GM12891 (cell line): ENCODE measurements around the gene EXT2. TPM values are rescaled to one million over a fixed set of nuclear protein-coding genes. Genes with fewer than 3 reads are reported as not detected.
A peak's percentile ranks its signal among the peaks of the same experiment; 100 is the strongest.

Source experiments
- DNase-seq: peaks from one replicate; pipeline ENCODE4 v3.0.0; 2011; ENCODE audit warnings: low spot score; ENCODE audit not compliant: insufficient read length
- FAIRE-seq: peaks from 2 replicates; lab custom pipeline; 2011; peaks lifted over from hg19 to GRCh38; lab: Jason Lieb, UNC
- PAX5 ChIP-seq: IDR thresholded peaks from 2 replicates; pipeline ENCODE4 v1.6.1; 2011; ENCODE audit warnings: low read length, moderate library complexity, mild to moderate bottlenecking; ENCODE audit not compliant: insufficient read depth, severe bottlenecking
- POLR2A ChIP-seq: IDR thresholded peaks from 2 replicates; pipeline ENCODE4 v1.6.1; 2011; ENCODE audit warnings: low read depth, low read length, control low read depth
- POLR2AphosphoS5 ChIP-seq: IDR thresholded peaks from 2 replicates; pipeline ENCODE4 v1.6.1; 2011; ENCODE audit warnings: low read depth, low read length, control low read depth
- POU2F2 ChIP-seq: IDR thresholded peaks from 2 replicates; pipeline ENCODE4 v1.6.1; 2011; ENCODE audit warnings: low read depth, mild to moderate bottlenecking, control low read depth, low read length, moderate library complexity
- SPI1 ChIP-seq: IDR thresholded peaks from 2 replicates; pipeline ENCODE4 v1.6.1; 2011; ENCODE audit warnings: low read depth, low read length, control low read depth
- TAF1 ChIP-seq: IDR thresholded peaks from 2 replicates; pipeline ENCODE4 v1.6.1; 2011; ENCODE audit warnings: low read depth, low read length, control low read depth
- polyA plus RNA-seq: library from polyadenylated mRNA; unstranded; fragments of >200 nt; gene quantifications from one replicate; pipeline ENCODE4 v1.2.1, GENCODE V29; 2012; ENCODE audit warnings: low read depth, missing spikeins, inconsistent platforms; ENCODE audit not compliant: missing spikeins

Gene EXT2
- polyA plus RNA-seq: 5.1 TPM

DNA sequence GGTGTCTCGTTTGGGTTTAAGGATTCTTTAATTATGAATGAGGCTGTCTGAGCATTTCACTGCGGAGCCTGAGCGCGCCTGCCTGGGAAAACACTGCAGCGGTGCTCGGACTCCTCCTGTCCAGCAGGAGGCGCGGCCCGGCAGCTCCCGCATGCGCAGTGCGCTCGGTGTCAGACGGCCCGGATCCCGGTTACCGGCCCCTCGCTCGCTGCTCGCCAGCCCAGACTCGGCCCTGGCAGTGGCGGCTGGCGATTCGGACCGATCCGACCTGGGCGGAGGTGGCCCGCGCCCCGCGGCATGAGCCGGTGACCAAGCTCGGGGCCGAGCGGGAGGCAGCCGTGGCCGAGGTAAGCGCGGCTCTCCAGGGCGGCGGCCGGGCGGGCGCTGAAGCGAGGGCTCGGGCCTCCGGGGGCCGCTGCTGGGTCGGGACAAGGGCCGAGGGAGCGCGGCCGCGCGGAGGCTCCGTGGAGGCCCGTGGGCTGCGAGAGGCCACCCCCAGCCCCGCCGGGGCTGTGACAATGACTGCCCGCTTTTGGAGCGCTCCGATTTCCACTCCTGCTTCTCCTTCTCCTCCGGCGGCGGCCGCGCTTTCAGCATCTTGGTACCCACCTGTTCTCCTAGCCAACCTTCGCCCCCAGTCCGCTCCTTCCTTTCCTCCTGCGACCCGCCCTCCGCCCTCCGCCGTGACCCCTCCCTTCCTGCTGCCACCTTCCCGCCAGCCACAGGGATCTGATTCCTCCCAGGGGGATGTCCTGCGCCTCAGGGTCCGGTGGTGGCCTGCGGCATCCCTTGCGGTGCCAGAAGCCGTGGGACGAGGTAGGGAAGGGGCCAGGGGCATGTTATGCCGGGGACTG is at the start of gene EXT2:
Gene EXT2, plus strand, starts transcription at position 173 of the 854 bp plus-strand sequence. CDS start 12,035 bp downstream, outside the sequence.
- FAIRE-seq (peak; percentile 94), DNase-seq (peak; percentile 89)
- TF ChIP-seq SPI1 (no peak), TAF1 (no peak), POLR2A (no peak), POLR2AphosphoS5 (no peak), POU2F2 (no peak), PAX5 (no peak)

DNA sequence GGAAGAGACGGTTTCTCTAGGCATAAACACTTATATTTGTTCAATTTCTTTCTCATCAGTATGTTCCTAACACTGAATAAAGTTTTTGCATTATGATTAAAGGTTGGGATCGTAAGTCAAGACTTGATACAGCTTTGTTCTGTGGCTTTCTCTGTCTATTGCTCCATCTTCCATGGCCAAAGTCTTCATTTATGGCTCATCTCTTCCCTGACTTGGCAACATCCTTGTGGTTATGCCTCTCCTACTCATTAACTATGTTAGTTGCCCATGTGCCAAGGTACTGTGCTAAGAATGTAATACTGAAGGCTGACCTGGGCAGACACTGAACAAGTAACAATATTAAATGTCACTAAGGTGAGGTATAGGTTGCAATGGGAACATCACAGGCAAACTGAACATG is 49.3 kb upstream of the EXT2 start:
- TF ChIP-seq PAX5: no peak
- TF ChIP-seq POU2F2: no peak
- no peak for TF ChIP-seq TAF1
- TF ChIP-seq POLR2A: no peak
- no peak for TF ChIP-seq POLR2AphosphoS5
- no peak for TF ChIP-seq SPI1
- FAIRE-seq (no peak), DNase-seq (no peak)

DNA sequence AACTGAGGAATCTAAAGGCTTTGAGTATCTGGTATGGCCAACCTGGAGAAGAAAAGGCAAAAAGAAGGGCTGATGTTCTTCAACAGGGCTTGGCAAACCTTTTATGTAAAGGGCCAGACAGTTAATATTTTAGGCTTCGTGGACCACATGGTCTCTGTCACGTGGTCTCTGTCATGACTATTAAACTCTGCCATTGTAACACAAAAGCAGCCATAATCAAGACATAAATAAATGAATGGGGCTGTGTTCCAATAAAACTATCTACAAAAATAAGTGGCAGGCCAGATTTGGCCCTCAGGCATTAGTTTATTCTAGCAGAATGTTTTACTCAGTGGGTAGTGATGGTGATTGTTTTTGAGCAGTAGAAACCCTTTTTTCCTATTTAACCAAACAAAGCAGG is 48.2 kb upstream of the EXT2 start:
- no peak for DNase-seq
- no peak for FAIRE-seq

GRCh38 chr11:44047931-44048431 is 47.5 kb upstream of the EXT2 start, which contains the start of gene ACCSL:
Gene ACCSL (plus strand): TSS chr11:44047981. CDS start chr11:44048037, 56 bp downstream.
- FAIRE-seq (no peak), DNase-seq (no peak)
- TF ChIP-seq POU2F2 (no peak), POLR2A (no peak), POLR2AphosphoS5 (no peak), PAX5 (no peak), TAF1 (no peak), SPI1 (no peak)

More for the DNA sequence above, 48.2 kb upstream of the EXT2 start:
- TF ChIP-seq POU2F2 (no peak), POLR2AphosphoS5 (no peak), TAF1 (no peak), SPI1 (no peak), PAX5 (no peak), POLR2A (no peak)

GRCh38 chr11:44049832-44050231 is 45.6 kb upstream of the EXT2 start:
- DNase-seq (no peak), FAIRE-seq (no peak)
- TF ChIP-seq PAX5: no peak
- no peak for TF ChIP-seq POLR2AphosphoS5
- TF ChIP-seq TAF1: no peak
- no peak for TF ChIP-seq POU2F2
- no peak for TF ChIP-seq POLR2A
- TF ChIP-seq SPI1: no peak

GRCh38 chr11:44051171-44051570 is 44.3 kb upstream of the EXT2 start:
- DNase-seq (no peak), FAIRE-seq (no peak)
- no peak for TF ChIP-seq PAX5
- TF ChIP-seq TAF1: no peak
- no peak for TF ChIP-seq POLR2AphosphoS5
- TF ChIP-seq SPI1: no peak
- TF ChIP-seq POU2F2: no peak
- no peak for TF ChIP-seq POLR2A

GRCh38 chr11:44057340-44057739 is 38.1 kb upstream of the EXT2 start:
- TF ChIP-seq SPI1 (no peak), TAF1 (no peak), PAX5 (no peak), POU2F2 (no peak), POLR2AphosphoS5 (no peak), POLR2A (no peak)
- no peak for FAIRE-seq
- DNase-seq: no peak

GRCh38 chr11:44058275-44058674 is 37.2 kb upstream of the EXT2 start:
- DNase-seq (no peak), FAIRE-seq (no peak)
- no peak for TF ChIP-seq POU2F2

GRCh38 chr11:44065161-44065661 is 30.3 kb upstream of the EXT2 start:
- FAIRE-seq (no peak), DNase-seq (no peak)
- TF ChIP-seq TAF1: no peak
- TF ChIP-seq POLR2A: no peak
- no peak for TF ChIP-seq PAX5
- no peak for TF ChIP-seq SPI1
- no peak for TF ChIP-seq POU2F2
- TF ChIP-seq POLR2AphosphoS5: no peak
